AG08396 (cell line): ENCODE measurements around the gene MEN1.
"Not testable (repeated sequence)": the region's sequence is repeated elsewhere in the genome, so short reads cannot be mapped to it uniquely, and the experiment has no call there.

Experiments
- DNase-seq: peaks from one replicate; pipeline ENCODE4 v3.0.0; 2012; ENCODE audit warnings: low spot score, mixed read lengths

MEN1 gene

GRCh38 chr11:64832467-64833197, 22.3 kb upstream of the MEN1 start:
- no peak for DNase-seq

- no peak for DNase-seq
These were observed 21.1 kb upstream of the MEN1 start for GRCh38 chr11:64831411-64831891.

DNA sequence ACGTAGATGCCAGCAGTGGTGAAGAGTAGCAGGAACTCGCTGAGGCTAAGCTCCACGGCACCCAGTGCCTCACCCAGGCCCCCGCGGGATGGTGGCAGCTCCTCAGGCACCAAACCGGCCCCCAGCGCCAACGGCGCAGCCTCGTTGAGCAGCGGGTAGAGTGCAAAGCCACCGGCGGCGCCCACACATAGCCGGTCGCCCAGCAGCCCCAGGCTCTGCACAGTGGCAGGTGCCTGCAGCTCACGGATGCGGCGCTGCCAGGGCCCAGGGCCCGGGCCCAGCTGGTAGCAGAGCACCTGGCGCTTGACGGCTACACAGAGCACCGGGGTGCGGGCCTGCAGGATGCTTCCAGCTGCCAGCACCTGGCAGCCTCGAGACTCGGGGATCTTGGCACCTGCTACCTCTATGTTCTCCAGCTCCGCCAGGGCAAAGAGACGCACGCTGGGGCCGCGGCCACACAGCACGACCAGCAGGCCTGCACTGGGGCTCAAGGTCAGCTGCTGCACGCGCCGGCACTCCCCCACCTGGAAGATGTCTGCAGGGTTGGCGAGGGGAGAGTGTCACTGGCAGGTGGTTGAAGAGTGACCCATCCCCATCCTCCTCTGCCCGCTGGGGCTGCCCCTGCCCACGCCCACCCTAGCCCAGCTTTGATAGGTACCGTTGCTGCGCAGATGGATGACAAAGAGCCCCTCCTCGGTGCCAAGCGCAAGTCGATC, 19.3 kb upstream of the MEN1 start:
- DNase-seq = no peak

DNA sequence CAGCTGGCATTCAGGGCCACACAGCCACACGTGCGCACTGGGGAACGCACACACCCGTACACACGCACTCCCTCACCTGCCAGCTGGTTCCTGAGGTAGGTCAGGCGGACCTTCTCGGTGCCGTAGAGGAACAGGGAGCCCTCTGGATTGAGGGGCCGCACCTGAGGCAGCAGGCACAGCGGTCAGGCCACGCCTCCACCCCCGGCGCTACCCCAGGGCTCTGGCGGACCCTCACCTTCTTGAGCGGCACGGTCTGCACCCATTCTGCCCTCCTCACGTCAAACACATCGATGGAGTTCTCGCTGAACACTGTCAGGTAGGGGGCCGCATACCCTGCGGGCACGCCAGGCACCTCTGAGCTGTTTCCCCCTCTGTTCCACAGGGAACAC, 17.1 kb upstream of the MEN1 start:
- DNase-seq = no peak

DNA sequence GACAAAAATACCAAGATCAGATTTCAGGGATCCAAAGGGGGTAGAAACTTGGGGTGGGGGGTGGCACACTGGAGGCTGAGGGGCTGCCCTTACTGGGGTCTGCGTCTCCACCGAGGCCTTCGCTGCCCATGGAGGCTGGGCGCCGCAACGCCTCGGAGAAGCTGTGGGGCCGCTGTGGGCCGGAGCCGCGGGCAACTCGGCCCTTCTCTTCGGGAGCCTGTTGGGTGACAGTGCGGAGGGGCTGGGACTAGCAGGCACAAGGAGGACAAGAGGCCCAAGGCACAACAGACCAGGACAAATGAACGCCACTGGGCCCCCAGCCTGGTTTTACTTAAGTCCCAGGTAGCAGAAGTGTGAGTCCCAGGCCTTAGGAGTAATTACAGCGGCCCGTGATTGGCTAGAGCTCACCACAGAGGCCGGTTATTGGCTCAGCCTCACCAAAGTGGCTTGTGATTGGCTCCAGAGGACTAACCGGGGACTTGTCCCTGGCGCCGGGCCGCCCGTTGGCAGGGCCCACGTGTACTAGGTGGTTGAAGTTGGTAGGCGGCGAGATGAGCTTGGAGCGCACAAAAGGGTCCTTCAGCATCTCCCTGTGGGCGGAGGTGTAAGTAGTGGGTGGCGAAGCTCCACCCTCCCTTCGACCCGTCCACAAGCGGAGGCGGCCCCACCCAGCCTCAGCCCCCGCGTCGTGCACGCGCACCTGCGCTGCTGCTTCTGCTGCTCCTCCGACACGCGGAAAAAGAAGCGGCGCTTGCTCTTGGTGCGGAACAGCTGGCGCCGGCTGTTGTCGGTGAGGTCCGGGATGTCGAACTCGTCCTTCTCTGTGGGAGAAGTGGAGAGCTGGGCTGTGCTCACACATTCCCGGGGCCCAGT, 16.5 kb upstream of the MEN1 start:
- no peak for DNase-seq

DNA sequence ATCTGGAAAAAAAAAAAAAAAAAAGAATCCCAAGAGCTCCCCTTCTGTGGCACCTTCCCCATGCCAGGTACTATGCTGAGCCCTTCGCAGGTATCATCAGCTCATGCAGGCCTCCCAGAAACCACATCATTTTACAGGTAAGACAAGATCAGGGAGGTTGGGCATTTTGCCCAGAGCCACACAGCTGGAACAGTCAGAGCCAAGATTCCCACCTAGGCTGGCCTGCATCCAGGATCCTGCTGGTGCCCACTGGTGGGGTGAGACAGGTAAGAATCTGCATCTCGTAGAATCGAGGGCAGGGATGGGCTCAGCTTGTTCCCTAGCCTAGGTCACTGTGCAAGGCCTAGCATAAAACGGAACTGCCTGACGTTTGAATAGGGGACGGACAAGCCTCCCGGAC, 15.7 kb upstream of the MEN1 start:
- no peak for DNase-seq

DNA sequence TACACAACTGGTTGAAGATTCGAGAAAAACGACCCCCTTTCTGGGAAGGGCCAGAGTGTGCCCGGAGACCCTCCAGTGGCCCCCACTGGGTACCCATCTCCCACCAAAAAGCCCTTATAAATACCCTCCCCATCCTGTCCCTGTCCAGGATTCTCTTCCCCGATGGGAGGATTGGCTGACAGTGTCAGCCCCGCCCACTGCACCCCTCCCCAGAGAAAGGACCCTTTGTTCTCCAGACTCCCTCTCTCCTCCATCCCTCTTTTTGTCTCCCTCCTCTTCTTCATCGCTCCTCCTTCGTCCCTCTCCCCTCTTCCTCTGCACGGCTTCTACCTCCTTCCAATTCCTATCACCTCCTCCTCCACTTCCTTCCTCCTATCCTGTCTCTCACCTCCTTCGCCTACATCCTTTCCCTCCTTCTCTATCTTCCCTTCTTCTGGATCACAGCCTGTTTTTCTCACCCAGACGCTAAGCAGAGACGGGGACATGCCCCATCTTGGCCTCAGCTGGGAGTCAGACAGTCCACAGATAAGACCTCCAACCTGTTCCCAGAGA, 13.3 kb upstream of the MEN1 start:
- DNase-seq = no peak

GRCh38 chr11:64817476-64817875, 7.1 kb upstream of the MEN1 start:
- DNase-seq = no peak

DNA sequence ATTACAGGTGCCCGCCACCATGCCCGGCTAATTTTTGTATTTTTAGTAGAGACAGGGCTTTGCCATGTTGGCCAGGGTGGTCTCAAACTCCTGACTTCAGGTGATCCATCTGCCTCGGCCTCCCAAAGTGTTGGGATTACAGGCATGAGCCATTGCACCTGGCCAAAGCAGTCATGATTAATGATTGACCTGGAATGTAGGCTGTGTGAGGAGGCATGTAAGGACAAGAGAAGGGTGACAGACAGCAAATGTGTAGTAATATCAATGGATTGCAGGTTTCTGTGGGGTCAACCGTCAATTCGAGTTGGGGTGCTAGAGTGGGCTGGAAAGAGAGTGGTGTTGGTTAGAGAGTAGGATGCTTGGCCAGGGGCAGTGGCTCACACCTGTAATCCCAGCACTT, 5.1 kb upstream of the MEN1 start:
- not testable (repeated sequence) for DNase-seq

DNA sequence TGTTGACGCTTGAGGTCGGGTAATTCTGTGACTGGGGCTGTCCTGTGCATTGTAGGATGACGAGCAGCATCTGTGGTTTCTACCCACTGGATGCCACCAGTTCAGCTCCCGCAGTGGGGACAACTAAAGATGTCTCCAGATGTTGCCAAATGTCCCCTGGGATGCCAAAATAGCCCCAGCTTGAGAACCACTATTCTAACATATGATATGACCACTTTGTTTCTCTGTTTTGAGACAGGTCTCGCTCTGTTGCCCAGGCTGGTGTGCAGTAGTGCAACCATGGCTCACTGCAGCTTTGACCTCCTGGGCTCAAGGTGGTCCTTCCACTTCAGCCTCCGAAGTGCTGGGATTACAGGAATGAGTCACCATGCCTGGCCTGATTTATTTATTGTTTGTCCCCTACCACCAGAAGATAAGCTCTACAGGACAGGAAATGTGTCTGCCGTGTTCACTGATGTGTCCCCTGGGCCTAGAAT, 4.4 kb upstream of the MEN1 start:
- DNase-seq = no peak

DNA sequence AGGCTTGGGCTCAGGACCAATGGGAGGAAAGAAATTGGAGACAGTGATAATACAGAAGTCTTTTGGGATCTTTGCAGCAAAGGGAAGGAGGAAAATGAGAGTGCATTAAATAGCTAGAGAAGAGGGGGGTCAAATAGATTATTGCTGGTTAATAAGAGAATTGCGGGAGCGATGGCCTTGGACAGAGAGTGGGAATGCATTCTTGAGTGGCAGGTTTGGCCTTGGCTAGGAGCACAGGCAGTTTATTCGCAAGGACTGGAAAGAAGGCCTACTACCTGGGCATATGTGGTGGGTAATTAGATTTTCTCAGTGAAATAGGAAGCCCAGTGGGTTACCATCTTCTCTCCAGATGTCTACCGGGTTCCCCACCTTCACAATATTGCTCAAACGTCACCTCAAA, 3.5 kb upstream of the MEN1 start:
- no peak for DNase-seq

DNA sequence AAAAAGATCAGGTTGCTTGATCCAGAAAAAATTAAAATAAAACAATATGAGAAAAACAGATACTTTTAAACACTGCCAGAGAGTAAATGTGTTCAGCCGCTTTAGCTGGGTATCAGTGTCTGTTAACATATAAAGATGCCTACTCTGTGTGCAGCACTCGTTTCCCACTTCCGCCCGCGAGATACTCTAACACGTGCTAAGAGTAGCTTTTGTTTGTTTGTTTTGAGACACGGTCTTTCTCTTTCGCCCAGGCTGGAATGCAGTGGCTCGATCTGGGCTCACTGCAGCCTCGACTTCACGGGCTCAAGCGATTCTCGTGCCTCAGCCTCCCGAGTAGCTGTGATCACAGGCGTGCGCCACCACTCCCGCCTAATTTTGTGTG, 531 bp upstream of the MEN1 start:
- no peak for DNase-seq

DNA sequence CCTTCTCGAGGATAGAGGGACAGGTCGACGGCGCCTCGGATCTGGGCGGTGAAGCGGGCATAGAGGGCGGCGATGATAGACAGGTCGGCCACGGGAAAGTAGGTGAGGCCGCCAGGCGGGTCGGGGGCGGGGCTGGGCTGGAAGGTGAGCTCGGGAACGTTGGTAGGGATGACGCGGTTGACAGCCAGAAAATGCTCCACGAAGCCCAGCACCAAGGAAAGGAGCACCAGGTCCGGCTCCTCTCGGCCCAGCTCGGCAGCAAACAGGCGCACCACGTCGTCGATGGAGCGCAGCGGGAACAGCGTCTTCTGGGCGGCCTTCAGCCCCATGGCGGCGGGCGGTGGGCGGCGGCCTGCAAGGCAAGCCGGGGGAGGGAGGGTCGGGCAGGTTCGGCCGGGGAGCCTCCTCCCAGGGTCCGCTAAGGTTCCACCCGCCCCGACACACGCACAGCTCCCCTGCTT, 540 bp downstream of the MEN1 start:
- DNase-seq = peak; percentile 49

GRCh38 chr11:64805481-64805880, 4.9 kb downstream of the MEN1 start:
- no peak for DNase-seq

DNA sequence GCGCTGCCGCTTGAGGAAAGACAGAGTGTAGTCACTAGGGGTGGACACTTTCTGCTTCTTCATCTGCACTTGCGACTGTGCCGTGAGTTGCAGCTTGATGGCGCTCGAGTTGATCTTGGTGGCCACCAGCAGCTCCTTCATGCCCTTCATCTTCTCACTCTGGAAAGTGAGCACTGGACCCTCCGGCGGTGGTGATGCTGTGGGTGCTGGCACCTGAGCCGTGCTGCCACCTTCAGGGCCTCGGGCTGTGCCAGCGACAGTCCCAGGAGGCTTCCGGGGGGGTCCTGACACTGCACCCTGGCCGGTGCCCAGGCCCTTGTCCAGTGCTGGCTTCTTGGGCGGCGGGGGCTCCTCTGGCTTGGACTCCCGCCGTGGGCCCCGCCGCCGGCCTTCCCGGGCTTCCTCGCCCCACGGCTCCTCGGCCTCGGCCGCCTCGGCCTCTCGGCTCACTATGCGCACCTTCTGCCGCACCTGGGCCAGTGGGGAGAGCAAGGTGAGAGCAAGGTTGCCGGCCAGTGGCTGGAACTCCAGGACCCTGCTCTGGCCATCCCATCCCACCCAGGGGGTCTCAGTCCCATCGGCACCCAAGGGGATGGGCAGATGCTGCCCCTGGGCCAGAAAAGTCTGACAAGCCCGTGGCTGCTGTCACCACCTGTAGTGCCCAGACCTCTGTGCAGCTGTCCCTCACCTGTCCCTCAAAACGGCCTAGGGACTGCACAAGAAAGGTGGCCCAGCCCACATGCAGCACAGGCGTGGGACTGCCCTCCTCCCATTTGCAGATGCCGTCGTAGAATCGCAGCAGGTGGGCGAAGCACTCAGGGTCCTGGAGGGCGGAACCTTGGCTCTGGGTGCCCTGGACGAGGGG, 5.8 kb downstream of the MEN1 start:
- no peak for DNase-seq

GRCh38 chr11:64803846-64804345, 6.5 kb downstream of the MEN1 start:
- DNase-seq = peak; percentile 37

DNA sequence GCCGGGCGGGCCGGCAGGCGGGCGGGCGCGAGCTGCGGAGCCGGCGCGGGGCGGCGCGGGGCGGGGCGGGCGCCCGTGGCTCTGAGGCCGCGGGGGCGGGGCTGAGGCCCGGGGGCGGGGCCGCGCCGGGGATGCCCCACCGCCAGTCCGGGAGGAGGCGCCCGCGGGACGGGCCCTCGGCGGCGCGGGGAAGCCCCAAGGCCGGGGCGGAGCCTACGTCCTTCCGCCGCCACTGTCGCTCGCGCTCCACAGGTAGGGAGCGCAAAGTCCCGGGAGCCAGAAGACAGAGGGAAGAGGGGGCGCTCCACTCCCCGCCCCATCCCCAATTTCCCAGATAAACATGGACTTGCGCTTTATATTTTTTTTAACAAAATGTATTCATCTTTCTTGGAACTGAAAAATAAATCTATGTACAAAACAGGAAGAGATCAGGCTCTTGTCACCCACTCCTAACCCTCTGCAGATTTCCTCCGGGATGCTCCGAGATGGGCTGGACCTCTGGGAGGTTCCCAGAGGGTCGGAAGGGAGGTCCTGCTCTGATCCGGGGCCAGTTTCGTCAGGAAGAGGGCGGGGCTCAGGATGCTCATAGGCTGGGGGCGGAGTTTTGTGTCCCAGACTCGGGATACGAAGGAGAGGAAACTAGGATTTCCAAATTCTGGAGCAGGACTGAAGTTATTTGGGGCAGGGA, 7.0 kb downstream of the MEN1 start, which contains the start of gene MAP4K2:
Gene MAP4K2 (minus strand): TSS at position 57 of the 688 bp plus-strand sequence. CDS start 65 bp downstream, outside the sequence.
- DNase-seq = peak; percentile 98

DNA sequence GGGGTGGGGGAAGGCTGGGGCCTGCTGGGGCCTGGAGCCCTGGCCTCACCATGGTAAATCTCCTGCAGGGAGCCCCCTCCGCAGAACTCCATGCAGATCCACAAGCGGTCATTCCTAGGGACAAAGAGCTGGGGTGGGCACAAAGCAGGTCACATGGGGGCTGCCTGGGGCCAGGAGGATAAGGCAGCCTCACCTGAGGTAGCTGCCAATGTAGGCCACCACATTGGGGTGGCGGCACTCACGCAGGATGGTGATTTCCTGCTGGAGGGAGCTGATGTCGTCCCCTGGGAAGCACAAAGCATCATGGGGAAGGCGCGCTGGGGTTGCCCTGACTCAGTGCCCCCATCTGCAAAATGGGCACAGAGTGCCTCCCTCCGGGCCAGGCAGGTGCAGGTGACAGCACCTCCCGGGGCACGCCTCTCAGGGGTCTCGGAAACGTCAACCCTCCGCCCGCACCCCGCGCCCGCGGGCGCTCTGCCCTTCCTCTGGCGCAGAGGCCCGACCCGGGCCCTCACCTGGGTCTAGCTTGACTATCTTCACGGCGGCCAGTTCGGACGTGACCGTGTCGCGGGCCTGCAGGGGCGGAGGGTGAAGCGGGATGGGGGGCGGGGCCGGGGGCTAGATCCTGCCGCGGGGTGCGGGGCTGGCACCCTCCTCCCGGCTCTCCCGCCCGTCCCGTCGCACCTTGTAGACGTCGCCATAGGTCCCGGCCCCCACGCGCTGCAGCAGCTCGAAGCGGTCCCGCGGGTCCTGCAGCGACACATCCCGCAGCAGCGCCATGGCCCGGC, 7.8 kb downstream of the MEN1 start:
- no peak for DNase-seq
